Rectal smooth muscle tissue (tissue), 1 donor: ENCODE results near the gene PLEKHA1.

Source experiments
- H3K27ac ChIP-seq: one replicate; pipeline ENCODE4 v1.7.0; 2013; ENCODE audit warnings: low read depth, low read length, inconsistent platforms
- H3K27me3 ChIP-seq: one replicate; pipeline ENCODE4 v1.7.0; 2013; ENCODE audit warnings: low read length; ENCODE audit not compliant: control insufficient read depth, insufficient read depth
- H3K36me3 ChIP-seq: one replicate; pipeline ENCODE4 v1.7.0; 2013; ENCODE audit warnings: low read length; ENCODE audit not compliant: control insufficient read depth, insufficient read depth
- H3K4me1 ChIP-seq: one replicate; pipeline ENCODE4 v1.7.0; 2013; ENCODE audit warnings: low read length; ENCODE audit not compliant: control insufficient read depth, insufficient read depth
- H3K4me3 ChIP-seq: one replicate; pipeline ENCODE4 v1.7.0; 2013; ENCODE audit warnings: low read length
- H3K9ac ChIP-seq: one replicate; pipeline ENCODE4 v1.7.0; 2013; ENCODE audit warnings: low read length

The PLEKHA1 gene

GRCh38 chr10:122462533-122463465 is 88.3 kb downstream of the PLEKHA1 start:
- Histone ChIP-seq H3K36me3 (no peaks in the 10 kb centered on the region), H3K4me3 (peak overlapping the region; percentile 74), H3K27me3 (peaks cover 9% of the 10 kb centered on the region), H3K4me1 (peaks cover 4% of the 10 kb centered on the region), H3K9ac (no peak overlapping the region), H3K27ac (peak overlapping the region; percentile 78)

- Histone ChIP-seq H3K4me3 (peak overlapping the region; percentile 74), H3K36me3 (no peaks in the 10 kb centered on the region), H3K9ac (no peak overlapping the region), H3K4me1 (peaks cover 4% of the 10 kb centered on the region), H3K27ac (no peak overlapping the region), H3K27me3 (peaks cover 4% of the 10 kb centered on the region)
Measured at GRCh38 chr10:122463466-122464249, 89.2 kb downstream of the PLEKHA1 start.

- Histone ChIP-seq H3K27ac (no peak overlapping the region), H3K4me3 (no peak overlapping the region), H3K4me1 (peaks cover 4% of the 10 kb centered on the region), H3K27me3 (peaks cover 2% of the 10 kb centered on the region), H3K9ac (no peak overlapping the region), H3K36me3 (no peaks in the 10 kb centered on the region)
Measured at GRCh38 chr10:122464250-122464510, 89.7 kb downstream of the PLEKHA1 start.

GRCh38 chr10:122464586-122464985 is 90.1 kb downstream of the PLEKHA1 start:
- Histone ChIP-seq H3K9ac (no peak overlapping the region), H3K36me3 (no peaks in the 10 kb centered on the region), H3K4me3 (no peak overlapping the region), H3K27me3 (peaks cover 2% of the 10 kb centered on the region), H3K27ac (no peak overlapping the region), H3K4me1 (peaks cover 4% of the 10 kb centered on the region)

- no peak overlapping the region for H3K9ac ChIP-seq
- no peak overlapping the region for H3K4me3 ChIP-seq
- no peak overlapping the region for H3K27ac ChIP-seq
- no peaks in the 10 kb centered on the region for H3K27me3 ChIP-seq
- H3K36me3 ChIP-seq = no peaks in the 10 kb centered on the region
- H3K4me1 ChIP-seq = peaks cover under 1% of the 10 kb centered on the region
Measured at GRCh38 chr10:122465401-122466040, 91.0 kb downstream of the PLEKHA1 start.

- no peaks in the 10 kb centered on the region for H3K27me3 ChIP-seq
- no peak overlapping the region for H3K27ac ChIP-seq
- H3K4me3 ChIP-seq = no peak overlapping the region
- no peaks in the 10 kb centered on the region for H3K4me1 ChIP-seq
- no peaks in the 10 kb centered on the region for H3K36me3 ChIP-seq
- H3K9ac ChIP-seq = no peak overlapping the region
Measured at GRCh38 chr10:122466951-122467381, 92.5 kb downstream of the PLEKHA1 start.

- Histone ChIP-seq H3K9ac (no peak overlapping the region), H3K4me1 (no peaks in the 10 kb centered on the region), H3K27ac (no peak overlapping the region), H3K4me3 (no peak overlapping the region), H3K27me3 (no peaks in the 10 kb centered on the region), H3K36me3 (no peaks in the 10 kb centered on the region)
Measured at GRCh38 chr10:122467701-122468100, 93.2 kb downstream of the PLEKHA1 start.

- H3K36me3 ChIP-seq = no peaks in the 10 kb centered on the region
- H3K4me1 ChIP-seq = no peaks in the 10 kb centered on the region
- no peak overlapping the region for H3K9ac ChIP-seq
- no peak overlapping the region for H3K4me3 ChIP-seq
- no peak overlapping the region for H3K27ac ChIP-seq
- no peaks in the 10 kb centered on the region for H3K27me3 ChIP-seq
Measured at GRCh38 chr10:122468307-122468925, 93.9 kb downstream of the PLEKHA1 start.

GRCh38 chr10:122468926-122469781 is 94.6 kb downstream of the PLEKHA1 start:
- peaks cover 4% of the 10 kb centered on the region for H3K4me1 ChIP-seq
- no peaks in the 10 kb centered on the region for H3K36me3 ChIP-seq
- H3K27ac ChIP-seq = no peak overlapping the region
- H3K4me3 ChIP-seq = no peak overlapping the region
- H3K27me3 ChIP-seq = no peaks in the 10 kb centered on the region
- no peak overlapping the region for H3K9ac ChIP-seq

GRCh38 chr10:122469848-122470247 is 95.3 kb downstream of the PLEKHA1 start:
- H3K27me3 ChIP-seq = no peaks in the 10 kb centered on the region

GRCh38 chr10:122471531-122472177 is 97.1 kb downstream of the PLEKHA1 start:
- no peak overlapping the region for H3K9ac ChIP-seq
- no peak overlapping the region for H3K27ac ChIP-seq
- no peak overlapping the region for H3K4me3 ChIP-seq
- no peaks in the 10 kb centered on the region for H3K27me3 ChIP-seq
- no peaks in the 10 kb centered on the region for H3K36me3 ChIP-seq
- peaks cover 27% of the 10 kb centered on the region for H3K4me1 ChIP-seq

More at GRCh38 chr10:122469848-122470247, 95.3 kb downstream of the PLEKHA1 start:
- Histone ChIP-seq H3K27ac (no peak overlapping the region), H3K36me3 (no peaks in the 10 kb centered on the region), H3K4me1 (peaks cover 11% of the 10 kb centered on the region), H3K9ac (no peak overlapping the region), H3K4me3 (no peak overlapping the region)
